Measurements from ENCODE around the gene NID1. TPM values are rescaled to one million over a fixed set of nuclear protein-coding genes. Genes with fewer than 3 reads are reported as not detected.

Gene NID1
- total and polyA plus RNA-seq, 8 donors, result 21.4 to 214 (median 89.6) TPM

- Histone ChIP-seq H3K27me3 (peaks cover 0 to 23% (median 17%) of the 10 kb centered on the region in 3 donors), H3K4me3 (peak overlapping the region; percentile 65 to 97 (median 80)), H3K4me1 (peaks cover 6 to 46% (median 30%) of the 10 kb centered on the region in 4 donors), H3K36me3 (no peaks in the 10 kb centered on the region), H3K9me3 (peaks cover 0 to 10% (median 3%) of the 10 kb centered on the region in 4 donors), H3K27ac (peak overlapping the region in 4 of 5 donors; percentile 93 to 99 (median 96))
- TF ChIP-seq POLR2A (IDR thresholded peaks at IDR 0.05) (no peak), EP300 (IDR thresholded peaks at IDR 0.05) (peak; percentile 85), POLR2AphosphoS5 (IDR thresholded peaks at IDR 0.05) (peak; percentile 33 to 75 (median 55))
- DNase-seq, result peak in 1 of 2 donors; percentile 67
- 44 to 66% (median 58%) methylated on average over 6 of the region's 6 CpGs for WGBS, 5 donors
- intact Hi-C loops (cut with DNase I; ENCODE audit: low total_unique reads), result no loop called here
These were observed 1.2 kb upstream of the NID1 start for GRCh38 chr1:236066054-236066453.

DNA sequence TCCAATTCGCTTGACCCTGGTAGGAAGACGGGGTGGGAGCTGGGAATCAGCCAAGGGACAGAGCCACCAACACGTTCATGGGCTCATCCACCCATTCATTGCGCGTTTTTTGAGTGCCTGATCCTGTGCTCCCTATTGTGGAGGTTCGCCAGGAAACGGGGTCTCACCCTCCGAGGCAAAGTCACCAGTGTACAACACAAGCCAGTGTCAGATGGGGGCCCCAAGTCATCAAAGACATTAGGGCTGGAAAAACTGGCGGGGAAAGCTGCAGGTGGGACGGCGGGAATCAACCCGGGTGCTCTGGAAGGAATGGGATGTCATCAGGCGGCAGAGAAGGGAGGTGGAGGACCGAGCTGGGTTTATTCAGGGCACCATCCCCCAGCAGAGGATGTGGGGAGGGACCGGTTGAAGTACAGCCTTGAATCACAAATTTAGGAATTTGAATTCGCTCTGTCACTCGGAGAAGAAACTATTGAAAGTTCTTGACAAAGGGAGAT lies 667 bp upstream of the NID1 start:
- H3K27me3 ChIP-seq, result peaks cover 0 to 23% (median 17%) of the 10 kb centered on the region in 3 donors
- H3K4me1 ChIP-seq, result peaks cover 6 to 46% (median 30%) of the 10 kb centered on the region in 4 donors
- H3K9me3 ChIP-seq, result peaks cover 0 to 6% (median under 1%) of the 10 kb centered on the region in 4 donors
- H3K27ac ChIP-seq, result peak overlapping the region; percentile 85 to 99 (median 95)
- intact Hi-C loops (cut with DNase I; ENCODE audit: low total_unique reads), result no loop called here
- TF ChIP-seq POLR2A (IDR thresholded peaks at IDR 0.05), result no peak
- TF ChIP-seq CTCF (IDR thresholded peaks at IDR 0.05), result no peak
- TF ChIP-seq POLR2AphosphoS5 (IDR thresholded peaks at IDR 0.05), result no peak
- TF ChIP-seq EP300 (IDR thresholded peaks at IDR 0.05), result no peak
- WGBS, 5 donors, result 21 to 33% (median 26%) methylated on average over 17 of the region's 17 CpGs
- DNase-seq, result no peak
- H3K4me3 ChIP-seq, result peak overlapping the region; percentile 65 to 97 (median 80)
- no peaks in the 10 kb centered on the region for H3K36me3 ChIP-seq

DNA sequence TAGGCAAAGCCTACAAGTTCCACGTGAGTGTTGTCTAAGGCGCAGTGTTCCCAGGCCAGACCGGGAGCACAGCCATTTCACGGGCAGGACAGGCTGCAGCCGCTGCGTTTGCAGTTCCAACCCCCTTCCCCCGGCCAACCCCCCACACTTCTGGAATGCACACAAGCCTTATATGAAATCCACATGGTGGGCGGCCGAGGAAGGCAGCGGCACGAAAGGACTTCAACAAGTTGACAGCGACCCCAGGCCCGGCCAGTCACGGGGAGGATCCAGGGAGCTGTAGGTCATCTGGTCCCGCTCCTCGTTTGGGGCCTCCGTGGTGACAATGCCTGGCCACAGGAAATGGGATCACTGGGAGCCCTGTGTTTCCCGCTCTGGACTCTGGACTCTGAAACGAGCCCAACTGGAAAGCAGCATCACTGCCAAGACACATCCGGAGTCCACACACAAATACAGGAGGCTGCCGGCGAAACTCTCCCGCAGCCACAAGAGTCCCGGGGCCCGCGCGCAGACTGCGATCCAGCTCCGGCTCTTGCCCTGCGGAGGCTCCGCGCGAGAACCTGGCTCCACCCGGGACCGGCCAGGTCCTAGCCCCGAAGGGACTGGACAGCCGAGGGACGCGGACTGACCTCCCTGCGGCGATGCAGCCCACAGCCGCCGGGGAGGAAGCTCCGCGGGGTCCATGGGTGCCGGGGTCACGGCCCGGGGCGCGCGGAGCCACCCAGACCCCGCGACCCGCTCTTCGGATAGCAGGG lies 794 bp downstream of the NID1 start:
- Histone ChIP-seq H3K36me3 (no peaks in the 10 kb centered on the region), H3K27ac (peak overlapping the region; percentile 85 to 99 (median 95)), H3K27me3 (peaks cover 0 to 23% (median 17%) of the 10 kb centered on the region in 3 donors), H3K9me3 (no peaks in the 10 kb centered on the region), H3K4me3 (peak overlapping the region; percentile 65 to 97 (median 80)), H3K4me1 (peaks cover 6 to 52% (median 30%) of the 10 kb centered on the region in 4 donors)
- peak; percentile 64 to 89 for DNase-seq
- WGBS, 5 donors, result 3 to 7% (median 5%) methylated on average over 8 to 55 of the region's 55 CpGs
- no peak for TF ChIP-seq CTCF (IDR thresholded peaks at IDR 0.05)
- TF ChIP-seq POLR2AphosphoS5 (IDR thresholded peaks at IDR 0.05), result peak; percentile 32 to 59 (median 42)
- intact Hi-C loops (cut with DNase I; ENCODE audit: low total_unique reads), result no loop called here

DNA sequence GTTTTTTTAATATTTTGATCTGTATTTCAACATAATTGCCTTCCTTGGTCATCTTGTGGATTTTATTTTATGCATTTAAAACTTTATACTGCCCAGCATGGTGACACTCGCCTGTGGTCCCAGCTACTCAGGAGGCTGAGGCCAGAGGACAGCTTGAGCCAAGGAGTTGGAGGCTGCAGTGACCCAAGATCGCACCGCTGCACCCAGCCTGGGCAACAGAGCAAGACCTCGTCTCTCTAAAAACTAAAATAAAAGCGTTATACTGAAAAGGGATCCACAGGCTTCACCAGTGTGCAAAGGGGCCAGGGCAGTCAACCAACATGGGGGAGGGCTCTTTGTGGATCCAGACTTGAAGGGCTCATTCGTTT lies 1.4 kb downstream of the NID1 start:
- WGBS, 5 donors, result 38 to 71% (median 63%) methylated on average over 6 of the region's 6 CpGs

More for the DNA sequence above, 1.4 kb downstream of the NID1 start:
- H3K4me1 ChIP-seq, result peaks cover 6 to 58% (median 31%) of the 10 kb centered on the region in 4 donors
- no peaks in the 10 kb centered on the region for H3K9me3 ChIP-seq
- intact Hi-C loops (cut with DNase I; ENCODE audit: low total_unique reads), result no loop called here
- TF ChIP-seq POLR2AphosphoS5 (IDR thresholded peaks at IDR 0.05) (no peak), CTCF (IDR thresholded peaks at IDR 0.05) (no peak), EP300 (IDR thresholded peaks at IDR 0.05) (no peak), POLR2A (IDR thresholded peaks at IDR 0.05) (no peak)
- H3K36me3 ChIP-seq, result no peaks in the 10 kb centered on the region
- H3K27me3 ChIP-seq, result peaks cover 0 to 23% (median 17%) of the 10 kb centered on the region in 3 donors
- H3K27ac ChIP-seq, result peak overlapping the region; percentile 85 to 99 (median 95)
- peak overlapping the region; percentile 65 to 97 (median 80) for H3K4me3 ChIP-seq
- DNase-seq, result no peak
